HuH-7 (cell line): Measurements from ENCODE around the gene MICAL2.
"Not testable (repeated sequence)": the region's sequence is repeated elsewhere in the genome, so short reads cannot be mapped to it uniquely, and the experiment has no call there.

Experiments
- DNase-seq: peaks from one replicate; pipeline ENCODE4 v3.0.0; 2011; ENCODE audit warnings: low spot score

Gene MICAL2

GRCh38 chr11:12134236-12134585 is 23.8 kb downstream of the MICAL2 start:
- no peak for DNase-seq

GRCh38 chr11:12135185-12135584 is 24.8 kb downstream of the MICAL2 start:
- no peak for DNase-seq

GRCh38 chr11:12137005-12137690 is 26.8 kb downstream of the MICAL2 start:
- DNase-seq: no peak

- DNase-seq: no peak
Measured at GRCh38 chr11:12137938-12138731, 27.7 kb downstream of the MICAL2 start.

GRCh38 chr11:12139144-12139881 is 28.9 kb downstream of the MICAL2 start:
- no peak for DNase-seq

GRCh38 chr11:12140186-12140793 is 29.9 kb downstream of the MICAL2 start:
- DNase-seq: no peak

- no peak for DNase-seq
Measured at GRCh38 chr11:12141283-12141682, 30.9 kb downstream of the MICAL2 start.

GRCh38 chr11:12142176-12142575 is 31.8 kb downstream of the MICAL2 start:
- DNase-seq: no peak

- no peak for DNase-seq
Measured at GRCh38 chr11:12142909-12143308, 32.5 kb downstream of the MICAL2 start.

- DNase-seq: no peak
Measured at GRCh38 chr11:12143461-12144258, 33.3 kb downstream of the MICAL2 start.

- no peak for DNase-seq
Measured at GRCh38 chr11:12144330-12145174, 34.2 kb downstream of the MICAL2 start.

- DNase-seq: not testable (repeated sequence)
Measured at GRCh38 chr11:12146678-12147077, 36.3 kb downstream of the MICAL2 start.

GRCh38 chr11:12147827-12148226 is 37.4 kb downstream of the MICAL2 start:
- DNase-seq: no peak

GRCh38 chr11:12148466-12148865 is 38.1 kb downstream of the MICAL2 start:
- no peak for DNase-seq

- no peak for DNase-seq
Measured at GRCh38 chr11:12148882-12149281, 38.5 kb downstream of the MICAL2 start.

GRCh38 chr11:12149672-12150225 is 39.4 kb downstream of the MICAL2 start:
- no peak for DNase-seq

GRCh38 chr11:12150831-12151382 is 40.5 kb downstream of the MICAL2 start:
- DNase-seq: no peak

GRCh38 chr11:12152321-12152720 is 41.9 kb downstream of the MICAL2 start:
- DNase-seq: no peak

- no peak for DNase-seq
Measured at GRCh38 chr11:12154871-12155668, 44.7 kb downstream of the MICAL2 start.
